SJSA1 (cell line): ENCODE measurements around the gene TTLL10. TPM values are rescaled to one million over a fixed set of nuclear protein-coding genes. Genes with fewer than 3 reads are reported as not detected.

ENCODE experiments used
- DNase-seq, 2 experiments: peaks; one replicate each; pipeline ENCODE4 v3.0.0-alpha.2; 2015 to 2020; ENCODE audit warnings: low spot score in 2 of 2, low read depth in 1 of 2
- H3K27ac ChIP-seq: fragments of 250-450 bp; sonication (Bioruptor Pico); 2 replicates; pipeline ENCODE4 v1.5.1; 2020; ENCODE audit warnings: mild to moderate bottlenecking, moderate library complexity
- H3K27me3 ChIP-seq: fragments of 250-450 bp; sonication (Bioruptor Pico); replicated peaks from 2 replicates; pipeline ENCODE4 v1.5.1; 2020; ENCODE audit warnings: mild to moderate bottlenecking, moderate library complexity
- H3K36me3 ChIP-seq: fragments of 250-450 bp; sonication (Bioruptor Pico); 2 replicates; pipeline ENCODE4 v1.5.1; 2020; ENCODE audit warnings: mild to moderate bottlenecking
- H3K4me1 ChIP-seq: fragments of 250-450 bp; sonication (Bioruptor Pico); replicated peaks from 2 replicates; pipeline ENCODE4 v1.6.1; 2021; ENCODE audit warnings: mild to moderate bottlenecking
- H3K4me3 ChIP-seq: fragments of 250-450 bp; sonication (Bioruptor Pico); 2 replicates; pipeline ENCODE4 v1.5.1; 2020; ENCODE audit warnings: mild to moderate bottlenecking
- H3K9me3 ChIP-seq: fragments of 250-450 bp; sonication (Bioruptor Pico); replicated peaks from 2 replicates; pipeline ENCODE4 v1.5.1; 2020; ENCODE audit warnings: mild to moderate bottlenecking
- total RNA-seq: library from RNA; depleted of rRNA; stranded (reverse); fragments of >200 nt; shearing (Covaris generic); gene quantifications from 2 replicates; pipeline ENCODE4 v1.2.3, GENCODE V29; 2014; rRNA removed

The TTLL10 gene, protein sequence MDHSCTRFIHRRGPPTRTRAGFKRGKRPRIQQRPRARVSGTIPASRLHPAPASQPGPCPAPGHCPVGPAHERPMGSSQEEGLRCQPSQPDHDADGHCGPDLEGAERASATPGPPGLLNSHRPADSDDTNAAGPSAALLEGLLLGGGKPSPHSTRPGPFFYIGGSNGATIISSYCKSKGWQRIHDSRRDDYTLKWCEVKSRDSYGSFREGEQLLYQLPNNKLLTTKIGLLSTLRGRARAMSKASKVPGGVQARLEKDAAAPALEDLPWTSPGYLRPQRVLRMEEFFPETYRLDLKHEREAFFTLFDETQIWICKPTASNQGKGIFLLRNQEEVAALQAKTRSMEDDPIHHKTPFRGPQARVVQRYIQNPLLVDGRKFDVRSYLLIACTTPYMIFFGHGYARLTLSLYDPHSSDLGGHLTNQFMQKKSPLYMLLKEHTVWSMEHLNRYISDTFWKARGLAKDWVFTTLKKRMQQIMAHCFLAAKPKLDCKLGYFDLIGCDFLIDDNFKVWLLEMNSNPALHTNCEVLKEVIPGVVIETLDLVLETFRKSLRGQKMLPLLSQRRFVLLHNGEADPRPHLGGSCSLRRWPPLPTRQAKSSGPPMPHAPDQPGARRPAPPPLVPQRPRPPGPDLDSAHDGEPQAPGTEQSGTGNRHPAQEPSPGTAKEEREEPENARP
- total RNA-seq: not detected in 2 replicates

GRCh38 chr1:1173793-1174415 is at the start of gene TTLL10:
TTLL10 (plus strand) TSS chr1:1173880; CDS start chr1:1179216, 5,336 bp downstream.
- no peak within 1 kb of the TSS for H3K27ac ChIP-seq
- H3K4me3 ChIP-seq: no peak within 1 kb of the TSS
- DNase-seq: no peak
- peaks cover 15% of the 10 kb centered on the region for H3K27me3 ChIP-seq
- no peaks in the 10 kb centered on the region for H3K9me3 ChIP-seq
- H3K36me3 ChIP-seq: no peaks in the 10 kb centered on the region
- H3K4me1 ChIP-seq: no peaks in the 10 kb centered on the region

- no peaks in the 10 kb centered on the region for H3K36me3 ChIP-seq
- no peak overlapping the region for H3K4me3 ChIP-seq
- no peak for DNase-seq
- H3K27me3 ChIP-seq: no peaks in the 10 kb centered on the region
- no peak overlapping the region for H3K27ac ChIP-seq
- H3K9me3 ChIP-seq: peaks cover 7% of the 10 kb centered on the region
- peaks cover 8% of the 10 kb centered on the region for H3K4me1 ChIP-seq
Observed at GRCh38 chr1:1124508-1124785, 49.2 kb upstream of the TTLL10 start.

DNA sequence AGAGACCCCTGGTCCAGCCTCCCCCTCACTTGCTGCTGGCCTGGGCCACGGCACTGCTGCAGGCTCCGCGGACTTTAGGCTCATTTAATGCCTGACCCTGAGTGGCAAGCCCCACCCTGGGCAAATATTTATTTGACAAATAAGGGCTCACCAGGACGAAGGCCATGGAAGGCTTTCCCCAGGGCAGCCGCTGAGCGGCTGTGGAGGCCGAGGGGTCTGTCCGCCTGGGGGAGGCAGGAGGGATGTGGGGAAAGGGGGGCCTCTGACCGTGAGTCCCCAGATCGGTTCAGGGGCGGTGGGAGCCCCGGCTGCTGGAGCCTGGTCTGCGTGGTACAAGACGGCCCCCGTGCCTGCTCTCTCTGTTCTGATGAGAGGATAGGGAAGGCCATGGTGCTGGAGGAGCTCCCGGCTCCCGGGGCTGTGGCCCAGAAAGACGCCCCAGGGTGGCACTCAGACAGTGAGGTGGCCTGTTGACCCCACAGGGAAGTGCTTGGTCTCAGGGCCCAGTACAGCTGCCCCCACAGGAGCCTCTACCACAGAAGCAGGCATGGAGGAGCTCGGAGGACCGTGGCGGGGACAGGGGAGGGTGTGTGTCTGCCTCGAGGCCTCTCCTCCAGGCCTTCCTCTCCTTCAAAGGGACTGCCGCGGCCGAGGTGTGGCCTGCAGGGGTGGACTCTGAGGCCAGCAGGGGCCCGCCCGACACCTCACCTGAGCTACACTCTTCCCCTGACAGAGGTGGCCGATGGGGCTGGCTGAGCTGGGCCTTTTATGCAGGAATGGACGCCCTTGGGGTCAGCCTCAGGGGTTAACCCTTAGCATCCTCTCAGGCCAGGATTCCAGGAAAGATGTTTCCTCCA is 48.7 kb upstream of the TTLL10 start:
- no peak overlapping the region for H3K27ac ChIP-seq
- no peak for DNase-seq
- H3K27me3 ChIP-seq: no peaks in the 10 kb centered on the region
- no peaks in the 10 kb centered on the region for H3K36me3 ChIP-seq
- H3K9me3 ChIP-seq: peaks cover 7% of the 10 kb centered on the region
- H3K4me3 ChIP-seq: no peak overlapping the region
- H3K4me1 ChIP-seq: peaks cover 8% of the 10 kb centered on the region

DNA sequence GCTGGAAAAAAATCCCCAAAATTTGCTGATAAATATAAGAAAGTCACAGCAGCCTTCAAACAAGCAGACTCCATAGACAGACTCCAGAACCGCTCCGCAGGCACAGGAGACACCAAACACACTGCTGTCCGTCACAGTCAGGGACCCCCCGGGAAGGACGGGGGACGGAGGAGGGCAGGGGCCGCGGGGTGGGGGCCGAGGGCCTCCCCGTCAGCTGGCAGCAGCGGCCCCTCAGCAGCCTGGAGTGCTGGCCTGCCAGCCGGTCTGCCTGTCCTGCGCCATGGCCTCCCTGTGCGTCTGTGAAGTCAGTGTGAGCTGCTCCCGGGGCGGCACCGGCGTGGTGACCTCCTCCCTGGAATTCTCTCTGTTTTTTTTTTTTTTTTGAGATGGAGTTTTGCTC is 47.7 kb upstream of the TTLL10 start:
- Histone ChIP-seq H3K9me3 (peaks cover 7% of the 10 kb centered on the region), H3K27me3 (0 out of 2 replicates have a peak, but pooled peaks cover 4% of the 10 kb centered on the region), H3K36me3 (no peaks in the 10 kb centered on the region), H3K4me3 (no peak overlapping the region), H3K4me1 (peaks cover 8% of the 10 kb centered on the region), H3K27ac (no peak overlapping the region)
- no peak for DNase-seq

DNA sequence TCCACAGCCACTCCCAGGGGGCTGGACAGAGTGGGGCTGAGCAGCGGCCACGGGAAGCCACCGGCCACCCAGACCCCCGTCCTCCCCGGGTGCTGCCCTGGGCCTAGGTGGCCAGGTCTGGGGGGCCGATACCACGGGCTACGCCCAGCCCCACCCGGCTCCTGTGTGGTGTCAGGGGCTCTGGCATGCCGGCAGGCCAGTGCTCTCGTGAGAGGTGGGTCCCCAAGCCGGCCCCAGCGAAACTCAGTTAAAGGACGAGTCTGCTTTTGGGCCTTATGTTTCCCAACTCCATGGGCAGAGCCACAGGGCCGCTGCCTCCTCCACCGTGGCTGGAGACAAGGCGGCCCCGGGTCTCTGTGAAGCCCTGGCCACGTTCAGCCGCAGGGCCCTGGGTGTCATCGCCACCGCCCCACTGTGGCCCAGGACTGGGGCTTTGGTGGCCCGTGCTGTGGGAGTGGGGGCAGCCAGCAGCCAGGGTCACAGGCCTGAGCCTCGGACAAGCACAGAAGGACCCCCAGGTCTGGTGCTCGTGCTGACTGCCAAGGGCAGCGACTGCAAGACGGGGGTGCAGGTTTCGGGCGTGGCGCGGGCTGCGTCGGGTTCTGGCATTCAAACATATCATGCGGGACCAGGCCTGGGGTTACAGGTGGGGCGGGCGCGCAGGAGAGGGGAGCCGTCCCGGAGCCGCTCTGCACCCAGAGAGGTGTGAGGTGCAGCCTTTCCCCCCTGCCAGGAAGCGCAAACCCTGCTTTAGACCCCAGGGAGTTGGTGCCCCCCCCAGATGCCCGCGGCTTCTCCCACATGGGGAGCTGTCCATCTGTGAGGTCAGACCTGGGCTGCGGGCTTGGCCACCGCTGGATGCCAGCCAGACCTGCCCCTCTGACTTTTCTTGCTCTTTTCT is 45.9 kb upstream of the TTLL10 start:
- DNase-seq: no peak
- Histone ChIP-seq H3K36me3 (no peaks in the 10 kb centered on the region), H3K9me3 (peaks cover 7% of the 10 kb centered on the region), H3K27me3 (0 out of 2 replicates have a peak, but pooled peaks cover 11% of the 10 kb centered on the region), H3K4me1 (no peaks in the 10 kb centered on the region), H3K27ac (no peak overlapping the region), H3K4me3 (no peak overlapping the region)

GRCh38 chr1:1128454-1129139 is 45.1 kb upstream of the TTLL10 start:
- H3K4me1 ChIP-seq: no peaks in the 10 kb centered on the region
- no peaks in the 10 kb centered on the region for H3K36me3 ChIP-seq
- 0 out of 2 replicates have a peak, but pooled peaks cover 11% of the 10 kb centered on the region for H3K27me3 ChIP-seq
- no peak for DNase-seq
- no peak overlapping the region for H3K4me3 ChIP-seq
- no peak overlapping the region for H3K27ac ChIP-seq
- H3K9me3 ChIP-seq: peaks cover 7% of the 10 kb centered on the region

DNA sequence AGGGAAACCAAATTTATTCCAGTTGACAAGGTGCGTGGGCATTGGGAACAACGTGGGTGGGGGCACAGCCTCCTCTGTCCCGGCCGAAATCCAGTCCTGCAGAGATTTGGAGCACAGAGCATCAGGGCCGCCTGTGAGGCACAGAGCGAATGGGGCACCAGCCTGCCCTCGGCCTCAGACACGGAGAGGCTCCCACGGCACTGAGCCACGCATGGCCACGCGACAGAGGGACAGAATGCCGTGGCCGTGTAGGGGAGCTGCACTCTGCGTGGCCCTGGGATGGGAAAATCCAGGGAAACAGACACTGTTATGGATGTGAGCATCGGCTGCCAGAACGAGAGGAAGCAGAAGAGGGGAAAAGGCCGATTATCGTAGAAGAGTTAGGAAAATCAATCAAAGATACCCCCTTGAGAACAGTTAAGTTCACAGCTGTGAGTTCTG is 44.3 kb upstream of the TTLL10 start:
- no peak for DNase-seq
- H3K36me3 ChIP-seq: no peaks in the 10 kb centered on the region
- H3K4me1 ChIP-seq: no peaks in the 10 kb centered on the region
- 0 out of 2 replicates have a peak, but pooled peaks cover 11% of the 10 kb centered on the region for H3K27me3 ChIP-seq
- H3K27ac ChIP-seq: no peak overlapping the region
- H3K4me3 ChIP-seq: no peak overlapping the region
- H3K9me3 ChIP-seq: no peaks in the 10 kb centered on the region

DNA sequence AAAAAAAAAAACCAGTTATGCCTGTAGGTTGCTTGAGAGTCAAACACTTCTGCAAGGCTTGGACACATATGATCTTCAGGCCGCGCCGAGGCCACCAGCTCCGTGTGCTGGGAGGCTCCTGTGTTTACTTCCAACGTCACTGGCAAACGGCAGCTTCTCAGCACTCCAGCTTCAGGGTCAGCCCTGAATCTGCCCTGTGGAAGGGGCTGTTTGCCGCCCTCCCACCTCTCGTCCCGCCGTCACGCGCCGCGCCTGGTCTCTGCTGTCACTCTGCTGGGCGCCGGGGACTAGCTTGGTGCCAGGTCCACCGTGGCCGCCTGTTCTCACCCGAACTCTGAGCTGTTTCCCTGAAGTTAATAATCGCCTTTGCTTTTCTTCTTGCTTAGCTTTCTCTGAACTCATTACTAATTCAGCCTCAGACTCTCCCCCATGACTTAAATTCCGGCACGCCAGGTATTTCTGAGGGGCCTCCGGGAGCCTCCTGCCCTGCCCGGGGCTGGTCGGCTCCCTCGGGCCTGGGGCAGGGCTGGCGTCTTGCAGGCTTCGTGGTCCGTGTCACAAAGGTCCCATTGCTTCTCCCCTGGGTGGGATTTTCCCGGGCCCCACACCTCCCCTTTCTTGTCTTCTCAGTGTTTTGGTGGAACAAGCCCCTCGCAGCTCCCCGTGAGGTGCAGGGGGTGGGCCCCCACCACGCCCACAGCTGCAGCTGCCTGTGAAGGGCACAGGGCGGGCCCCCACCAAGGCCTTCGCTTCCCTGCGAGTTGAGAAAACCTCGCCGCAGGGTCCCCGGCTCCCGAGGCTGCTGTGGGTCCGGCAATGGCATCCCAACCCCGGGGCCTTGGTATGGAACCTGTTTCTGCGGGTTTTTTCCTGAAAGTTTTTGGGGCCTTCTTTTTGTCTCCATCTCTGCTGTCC is 43.2 kb upstream of the TTLL10 start:
- H3K27ac ChIP-seq: no peak overlapping the region
- DNase-seq: no peak
- no peaks in the 10 kb centered on the region for H3K9me3 ChIP-seq
- no peaks in the 10 kb centered on the region for H3K4me1 ChIP-seq
- H3K4me3 ChIP-seq: no peak overlapping the region
- 0 out of 2 replicates have a peak, but pooled peaks cover 11% of the 10 kb centered on the region for H3K27me3 ChIP-seq
- no peaks in the 10 kb centered on the region for H3K36me3 ChIP-seq

DNA sequence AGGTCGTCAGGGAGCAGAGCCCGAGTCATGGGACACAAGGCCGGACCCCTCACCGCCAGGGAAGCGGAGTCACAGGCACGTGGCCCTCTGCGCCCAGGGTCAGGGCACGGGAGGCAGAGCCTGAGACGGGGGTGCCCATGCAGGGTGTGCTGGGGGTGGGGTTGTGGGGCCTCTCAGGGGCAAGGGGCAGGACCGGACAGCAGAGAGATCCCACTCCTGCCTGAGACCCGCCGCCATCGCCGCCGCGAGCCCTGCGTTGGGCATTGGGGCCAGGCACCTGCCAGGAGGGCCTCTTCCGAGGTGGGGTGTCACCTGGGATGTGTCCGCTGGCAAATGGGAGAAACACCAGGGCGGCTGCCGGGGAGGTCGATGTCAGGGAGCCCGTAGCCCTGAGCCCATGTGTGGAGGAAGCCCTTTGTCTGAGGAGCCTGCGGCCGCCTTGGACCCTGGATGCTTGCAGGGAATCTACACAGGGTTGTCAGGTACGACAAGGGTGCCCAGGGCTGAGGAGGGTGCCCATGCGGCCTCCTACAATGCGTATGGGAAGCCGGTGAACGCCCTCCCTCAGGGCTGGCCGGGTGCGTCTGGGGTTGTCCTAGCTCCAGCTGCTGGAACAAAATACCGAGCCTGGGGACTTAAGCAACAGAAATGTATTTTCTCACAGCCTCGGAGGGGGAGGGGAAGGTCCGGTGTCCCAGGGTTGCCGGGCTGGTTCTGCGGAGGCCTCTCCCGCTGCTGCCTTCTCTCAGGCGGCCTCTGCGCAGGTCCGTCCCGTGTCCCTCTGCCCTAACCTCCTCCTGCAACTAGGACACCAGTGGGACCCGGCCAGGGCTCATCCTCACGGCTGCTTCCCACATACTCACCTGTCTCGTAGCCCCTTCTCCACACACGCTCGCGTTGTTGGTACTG is 41.4 kb upstream of the TTLL10 start:
- Histone ChIP-seq H3K36me3 (no peaks in the 10 kb centered on the region), H3K27me3 (0 out of 2 replicates have a peak, but pooled peaks cover 11% of the 10 kb centered on the region), H3K27ac (no peak overlapping the region), H3K4me3 (no peak overlapping the region), H3K4me1 (no peaks in the 10 kb centered on the region), H3K9me3 (no peaks in the 10 kb centered on the region)
- DNase-seq: no peak

GRCh38 chr1:1132956-1133750 is 40.5 kb upstream of the TTLL10 start:
- peaks cover 14% of the 10 kb centered on the region; the same call in 1 of the 2 replicates for H3K27me3 ChIP-seq
- H3K9me3 ChIP-seq: no peaks in the 10 kb centered on the region
- H3K27ac ChIP-seq: no peak overlapping the region
- no peak overlapping the region for H3K4me3 ChIP-seq
- H3K4me1 ChIP-seq: no peaks in the 10 kb centered on the region
- no peaks in the 10 kb centered on the region for H3K36me3 ChIP-seq
- no peak for DNase-seq
